Stimulated activated effector memory CD8-positive, alpha-beta T cell treated with anti-CD3 and anti-CD28 coated beads, Interleukin-12 subunit alpha, Interleukin-12 subunit beta, amount 100 ng/mL, for 72 hours (primary cell): ENCODE measurements around the gene UBE2K.
A peak's percentile ranks its signal among the peaks of the same experiment; 100 is the strongest.
"Not testable (repeated sequence)": the region's sequence is repeated elsewhere in the genome, so short reads cannot be mapped to it uniquely, and the experiment has no call there.

Source experiments
- ATAC-seq: fragments of 150-1000 bp; cut with Tn5 transposase; 2 replicates; pipeline ENCODE4 v1.10.0; 2021
- DNase-seq, 2 donors: peaks; one replicate each; pipeline ENCODE4 v3.0.0; 2021 to 2022; ENCODE audit warnings: low spot score in 2 of 2
- H3K27ac Mint-ChIP-seq: one replicate; pipeline ENCODE4 v1.8.0; 2022; ENCODE audit warnings: mild to moderate bottlenecking, mixed read lengths
- H3K36me3 Mint-ChIP-seq: one replicate; pipeline ENCODE4 v1.8.0; 2022; ENCODE audit warnings: mild to moderate bottlenecking, mixed read lengths
- H3K4me1 Mint-ChIP-seq: one replicate; pipeline ENCODE4 v1.8.0; 2022; ENCODE audit warnings: mixed read lengths
- H3K4me3 Mint-ChIP-seq: one replicate; pipeline ENCODE4 v1.8.0; 2022; ENCODE audit warnings: mild to moderate bottlenecking, mixed read lengths
- H3K9me3 Mint-ChIP-seq: one replicate; pipeline ENCODE4 v1.8.0; 2022; ENCODE audit warnings: mixed read lengths

UBE2K gene

GRCh38 chr4:39732728-39733127 lies 34.8 kb downstream of the UBE2K start:
- Mint-ChIP-seq H3K4me3 (no peak overlapping the region), H3K36me3 (peaks cover 39% of the 10 kb centered on the region), H3K27ac (peak overlapping the region; percentile 58), H3K4me1 (peaks cover 27% of the 10 kb centered on the region), H3K9me3 (no peaks in the 10 kb centered on the region)
- DNase-seq (peak in 1 of 2 donors; percentile 55), ATAC-seq (peak; percentile 92)

- H3K27ac Mint-ChIP-seq, DNase-seq, H3K4me3 Mint-ChIP-seq, ATAC-seq, H3K4me1 Mint-ChIP-seq, H3K9me3 Mint-ChIP-seq: not testable (repeated sequence)
- H3K36me3 Mint-ChIP-seq: peaks cover 51% of the 10 kb centered on the region
These were observed 41.7 kb downstream of the UBE2K start for GRCh38 chr4:39739591-39739990.

- Mint-ChIP-seq H3K36me3 (peaks cover 55% of the 10 kb centered on the region), H3K9me3 (no peaks in the 10 kb centered on the region), H3K4me3 (no peak overlapping the region), H3K4me1 (peaks cover 7% of the 10 kb centered on the region), H3K27ac (no peak overlapping the region)
- no peak for ATAC-seq
- no peak for DNase-seq
These were observed 43.5 kb downstream of the UBE2K start for GRCh38 chr4:39741401-39741800.

DNA sequence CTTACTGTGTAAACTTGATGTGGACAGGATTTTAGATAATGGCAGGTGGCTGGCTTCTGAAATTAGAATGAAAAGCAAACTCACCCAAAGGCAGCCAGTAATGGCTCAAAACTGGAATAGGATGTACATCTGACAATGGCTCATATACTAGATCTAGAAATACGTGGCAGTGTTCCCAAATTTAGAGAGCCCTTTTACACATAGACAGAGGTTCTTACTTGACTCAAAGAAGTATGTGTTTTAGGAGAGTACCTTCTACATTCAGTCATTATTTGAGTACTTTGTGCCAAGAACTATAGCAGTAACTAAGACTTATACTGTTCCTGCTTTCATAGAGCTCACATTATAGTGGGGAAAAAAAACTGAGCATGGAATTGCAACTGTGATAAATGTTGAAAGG lies 48.0 kb downstream of the UBE2K start:
- ATAC-seq (peak; percentile 69), DNase-seq (no peak)
- Mint-ChIP-seq H3K9me3 (no peaks in the 10 kb centered on the region), H3K4me1 (peaks cover 9% of the 10 kb centered on the region), H3K4me3 (no peak overlapping the region), H3K36me3 (peaks cover 58% of the 10 kb centered on the region), H3K27ac (peak overlapping the region; percentile 81)

DNA sequence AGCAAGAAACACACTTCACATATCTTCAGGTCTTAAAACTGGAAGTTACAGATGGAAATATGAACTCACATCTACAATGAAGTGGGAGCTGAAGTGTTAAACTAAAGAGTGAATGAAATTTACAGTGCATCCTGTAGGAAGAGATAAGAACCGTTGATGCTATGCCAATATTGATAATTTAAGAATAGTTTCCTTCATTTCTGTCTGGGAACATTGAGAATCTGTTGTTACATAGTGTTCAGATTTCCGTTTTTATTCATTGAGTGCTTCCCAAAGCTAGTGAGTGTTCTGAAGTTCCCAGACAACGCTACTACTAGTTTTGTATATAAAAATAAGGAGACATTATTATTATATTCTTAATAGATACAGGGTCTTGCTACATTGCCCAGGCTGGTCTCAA lies 52.3 kb downstream of the UBE2K start:
- Mint-ChIP-seq H3K4me3 (no peak overlapping the region), H3K27ac (no peak overlapping the region), H3K4me1 (peaks cover 26% of the 10 kb centered on the region), H3K36me3 (peaks cover 69% of the 10 kb centered on the region), H3K9me3 (no peaks in the 10 kb centered on the region)
- DNase-seq (no peak), ATAC-seq (no peak)

- peaks cover 18% of the 10 kb centered on the region for H3K4me1 Mint-ChIP-seq
- no peak overlapping the region for H3K4me3 Mint-ChIP-seq
- no peak for DNase-seq
- no peak for ATAC-seq
- no peaks in the 10 kb centered on the region for H3K9me3 Mint-ChIP-seq
- H3K36me3 Mint-ChIP-seq: peaks cover 77% of the 10 kb centered on the region
- H3K27ac Mint-ChIP-seq: peak overlapping the region; percentile 44
These were observed 56.4 kb downstream of the UBE2K start for GRCh38 chr4:39754309-39754708.

DNA sequence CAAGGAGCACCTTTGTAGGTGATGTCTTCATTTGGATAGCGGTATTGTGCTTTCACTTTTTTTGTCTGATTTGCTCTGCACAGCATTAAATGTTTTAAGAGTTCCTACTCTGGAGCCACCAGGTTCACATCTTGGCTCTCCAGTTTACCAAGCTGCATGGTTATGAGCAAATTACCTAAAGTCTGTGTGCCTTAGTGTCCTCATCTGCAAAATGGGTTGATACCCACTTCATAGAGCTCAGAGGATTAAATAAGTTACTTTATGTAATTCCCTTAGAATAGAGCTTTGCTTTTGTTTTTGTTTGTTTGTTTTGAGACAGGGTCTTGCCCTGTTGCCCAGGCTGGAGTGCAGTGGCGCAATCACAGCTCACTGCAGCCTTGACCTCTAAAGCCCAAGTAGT lies 58.2 kb downstream of the UBE2K start:
- Mint-ChIP-seq H3K27ac (peak overlapping the region; percentile 9), H3K4me1 (peaks cover 18% of the 10 kb centered on the region), H3K36me3 (peaks cover 73% of the 10 kb centered on the region), H3K4me3 (no peak overlapping the region), H3K9me3 (no peaks in the 10 kb centered on the region)
- DNase-seq (no peak), ATAC-seq (no peak)

DNA sequence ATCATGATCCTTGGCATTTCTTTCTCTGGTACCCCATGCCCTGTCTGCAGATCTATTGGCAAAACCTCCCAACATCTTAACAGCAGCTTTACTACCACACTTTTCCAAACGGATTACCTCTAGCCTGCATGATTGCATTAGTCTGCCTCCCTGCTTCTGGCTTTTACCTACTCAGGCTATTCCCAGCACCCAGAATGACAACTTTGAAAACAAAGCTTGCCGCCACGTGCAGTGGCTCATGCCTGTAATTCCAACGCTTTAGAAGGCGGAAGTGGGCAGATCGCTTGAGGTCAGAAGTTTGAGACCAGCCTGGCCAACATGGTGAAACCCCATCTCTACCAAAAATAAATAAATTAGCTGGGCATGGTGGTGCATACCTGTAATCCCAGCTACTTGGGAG lies 60.2 kb downstream of the UBE2K start:
- Mint-ChIP-seq H3K36me3 (peaks cover 74% of the 10 kb centered on the region), H3K4me1 (peaks cover 11% of the 10 kb centered on the region), H3K9me3 (no peaks in the 10 kb centered on the region), H3K27ac (peak overlapping the region; percentile 9), H3K4me3 (no peak overlapping the region)
- no peak for ATAC-seq
- no peak for DNase-seq

GRCh38 chr4:39759569-39759968 lies 61.6 kb downstream of the UBE2K start:
- Mint-ChIP-seq H3K36me3 (peaks cover 87% of the 10 kb centered on the region), H3K9me3 (no peaks in the 10 kb centered on the region), H3K4me1 (no peaks in the 10 kb centered on the region), H3K4me3 (no peak overlapping the region), H3K27ac (no peak overlapping the region)
- ATAC-seq (no peak), DNase-seq (no peak)

GRCh38 chr4:39761005-39761667 lies 63.2 kb downstream of the UBE2K start:
- no peaks in the 10 kb centered on the region for H3K9me3 Mint-ChIP-seq
- H3K27ac Mint-ChIP-seq: no peak overlapping the region
- peaks cover 88% of the 10 kb centered on the region for H3K36me3 Mint-ChIP-seq
- DNase-seq (no peak), ATAC-seq (no peak)
- no peaks in the 10 kb centered on the region for H3K4me1 Mint-ChIP-seq
- H3K4me3 Mint-ChIP-seq: no peak overlapping the region

- H3K4me3 Mint-ChIP-seq: no peak overlapping the region
- H3K9me3 Mint-ChIP-seq: no peaks in the 10 kb centered on the region
- peak overlapping the region; percentile 43 for H3K27ac Mint-ChIP-seq
- ATAC-seq (no peak), DNase-seq (no peak)
- no peaks in the 10 kb centered on the region for H3K4me1 Mint-ChIP-seq
- peaks cover 88% of the 10 kb centered on the region for H3K36me3 Mint-ChIP-seq
These were observed 66.0 kb downstream of the UBE2K start for GRCh38 chr4:39763714-39764572.

GRCh38 chr4:39770005-39770404 lies 72.1 kb downstream of the UBE2K start:
- no peak overlapping the region for H3K4me3 Mint-ChIP-seq
- no peaks in the 10 kb centered on the region for H3K4me1 Mint-ChIP-seq
- H3K36me3 Mint-ChIP-seq: peaks cover 73% of the 10 kb centered on the region
- ATAC-seq (no peak), DNase-seq (no peak)
- H3K9me3 Mint-ChIP-seq: no peaks in the 10 kb centered on the region
- H3K27ac Mint-ChIP-seq: no peak overlapping the region

DNA sequence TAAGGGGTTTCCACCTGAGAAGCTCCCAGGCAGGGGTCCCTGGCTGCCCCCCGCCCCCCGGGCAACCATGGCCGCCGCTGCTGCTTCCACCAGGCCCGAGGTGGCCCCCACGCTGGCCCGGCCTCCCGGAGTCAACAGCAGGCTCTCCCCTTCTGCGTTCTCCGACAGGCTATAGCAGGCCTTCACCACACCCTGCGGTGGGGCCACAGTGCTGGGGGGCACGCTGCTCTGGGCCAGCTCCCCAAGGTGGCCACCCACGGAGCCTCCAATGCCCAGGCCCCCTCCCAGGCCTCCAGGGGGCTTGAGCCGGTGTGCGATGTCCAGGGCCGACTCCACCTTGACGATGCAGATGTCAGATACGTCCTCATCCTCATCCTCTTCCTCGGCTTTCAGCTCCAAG lies 72.5 kb downstream of the UBE2K start:
- no peak for DNase-seq
- Mint-ChIP-seq H3K4me1 (no peaks in the 10 kb centered on the region), H3K4me3 (no peak overlapping the region), H3K9me3 (no peaks in the 10 kb centered on the region), H3K27ac (no peak overlapping the region), H3K36me3 (peaks cover 75% of the 10 kb centered on the region)
- no peak for ATAC-seq

- no peak for ATAC-seq
- no peaks in the 10 kb centered on the region for H3K9me3 Mint-ChIP-seq
- H3K4me1 Mint-ChIP-seq: no peaks in the 10 kb centered on the region
- DNase-seq: no peak
- H3K36me3 Mint-ChIP-seq: peaks cover 77% of the 10 kb centered on the region
- H3K4me3 Mint-ChIP-seq: no peak overlapping the region
- H3K27ac Mint-ChIP-seq: no peak overlapping the region
These were observed 73.2 kb downstream of the UBE2K start for GRCh38 chr4:39770969-39771724.

DNA sequence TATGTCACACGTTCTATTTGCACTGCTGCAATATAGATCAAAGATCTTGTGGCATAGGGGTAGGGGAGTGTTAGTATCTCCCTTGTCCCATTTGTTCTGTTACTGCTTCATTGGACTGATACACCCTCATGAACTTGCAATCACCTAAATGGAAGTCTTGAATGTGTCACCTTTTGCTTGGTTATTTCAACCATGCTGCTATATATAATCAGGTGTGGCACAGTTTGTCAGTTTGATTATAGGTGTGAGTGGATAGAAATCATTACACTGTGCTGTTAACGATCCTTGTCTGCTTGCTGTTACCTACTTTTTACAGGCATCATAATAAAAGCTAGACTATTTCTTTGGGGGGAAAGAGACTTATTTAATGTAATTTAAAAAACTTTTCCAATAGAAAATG lies 84.1 kb downstream of the UBE2K start:
- DNase-seq, H3K4me1 Mint-ChIP-seq, H3K27ac Mint-ChIP-seq, H3K9me3 Mint-ChIP-seq, H3K4me3 Mint-ChIP-seq, ATAC-seq: not testable (repeated sequence)
- peaks cover 44% of the 10 kb centered on the region for H3K36me3 Mint-ChIP-seq
